ENCODE measurements around the gene LILRA1. TPM values are rescaled to one million over a fixed set of nuclear protein-coding genes. Genes with fewer than 3 reads are reported as not detected.
"Not testable (repeated sequence)": the region's sequence is repeated elsewhere in the genome, so short reads cannot be mapped to it uniquely, and the experiment has no call there.

The LILRA1 gene
- total RNA-seq, 1 donor from 2014 or later = not detected

GRCh38 chr19:54577334-54577733 lies 16.1 kb upstream of the LILRA1 start:
- Mint-ChIP-seq H3K4me1 (ENCODE audit: unreplicated experiment) (no peaks in the 10 kb centered on the region), H3K36me3 (ENCODE audit: unreplicated experiment) (no peaks in the 10 kb centered on the region), H3K4me3 (ENCODE audit: unreplicated experiment) (no peak overlapping the region), H3K27me3 (ENCODE audit: unreplicated experiment) (no peaks in the 10 kb centered on the region), H3K9me3 (ENCODE audit: unreplicated experiment) (peaks cover 20% of the 10 kb centered on the region), H3K27ac (ENCODE audit: unreplicated experiment) (no peak overlapping the region)
- DNase-seq (ENCODE audit: extremely low spot score, unreplicated experiment) = no peak
- TF ChIP-seq CTCF (IDR thresholded peaks at IDR 0.05) = no peak

GRCh38 chr19:54578268-54578667 lies 15.2 kb upstream of the LILRA1 start:
- not testable (repeated sequence) for H3K4me1 Mint-ChIP-seq (ENCODE audit: unreplicated experiment); H3K27me3 Mint-ChIP-seq (ENCODE audit: unreplicated experiment); H3K4me3 Mint-ChIP-seq (ENCODE audit: unreplicated experiment); H3K36me3 Mint-ChIP-seq (ENCODE audit: unreplicated experiment); H3K27ac Mint-ChIP-seq (ENCODE audit: unreplicated experiment); DNase-seq (ENCODE audit: extremely low spot score, unreplicated experiment)
- peaks cover 25% of the 10 kb centered on the region for H3K9me3 Mint-ChIP-seq (ENCODE audit: unreplicated experiment)

GRCh38 chr19:54586397-54586796 lies 7.0 kb upstream of the LILRA1 start:
- Mint-ChIP-seq H3K4me3 (ENCODE audit: unreplicated experiment) (no peak overlapping the region), H3K27ac (ENCODE audit: unreplicated experiment) (no peak overlapping the region), H3K36me3 (ENCODE audit: unreplicated experiment) (no peaks in the 10 kb centered on the region), H3K4me1 (ENCODE audit: unreplicated experiment) (no peaks in the 10 kb centered on the region), H3K27me3 (ENCODE audit: unreplicated experiment) (no peaks in the 10 kb centered on the region), H3K9me3 (ENCODE audit: unreplicated experiment) (peaks cover 59% of the 10 kb centered on the region)
- TF ChIP-seq CTCF (IDR thresholded peaks at IDR 0.05) = no peak
- DNase-seq (ENCODE audit: extremely low spot score, unreplicated experiment) = no peak

- peaks cover 62% of the 10 kb centered on the region for H3K9me3 Mint-ChIP-seq (ENCODE audit: unreplicated experiment)
- DNase-seq (ENCODE audit: extremely low spot score, unreplicated experiment) = no peak
- H3K4me3 Mint-ChIP-seq (ENCODE audit: unreplicated experiment) = no peak overlapping the region
- H3K4me1 Mint-ChIP-seq (ENCODE audit: unreplicated experiment) = no peaks in the 10 kb centered on the region
- H3K27me3 Mint-ChIP-seq (ENCODE audit: unreplicated experiment) = no peaks in the 10 kb centered on the region
- no peaks in the 10 kb centered on the region for H3K36me3 Mint-ChIP-seq (ENCODE audit: unreplicated experiment)
- no peak overlapping the region for H3K27ac Mint-ChIP-seq (ENCODE audit: unreplicated experiment)
- no peak for TF ChIP-seq CTCF (IDR thresholded peaks at IDR 0.05)
Measured at GRCh38 chr19:54587026-54587425, 6.4 kb upstream of the LILRA1 start.

GRCh38 chr19:54593931-54594626 lies 647 bp downstream of the LILRA1 start:
- not testable (repeated sequence) for H3K27ac Mint-ChIP-seq (ENCODE audit: unreplicated experiment); H3K36me3 Mint-ChIP-seq (ENCODE audit: unreplicated experiment); DNase-seq (ENCODE audit: extremely low spot score, unreplicated experiment); H3K27me3 Mint-ChIP-seq (ENCODE audit: unreplicated experiment); H3K4me3 Mint-ChIP-seq (ENCODE audit: unreplicated experiment); H3K4me1 Mint-ChIP-seq (ENCODE audit: unreplicated experiment)
- peaks cover 33% of the 10 kb centered on the region for H3K9me3 Mint-ChIP-seq (ENCODE audit: unreplicated experiment)

- Mint-ChIP-seq H3K9me3 (ENCODE audit: unreplicated experiment) (peaks cover 33% of the 10 kb centered on the region), H3K4me3 (ENCODE audit: unreplicated experiment) (no peak overlapping the region), H3K4me1 (ENCODE audit: unreplicated experiment) (no peaks in the 10 kb centered on the region), H3K27ac (ENCODE audit: unreplicated experiment) (no peak overlapping the region), H3K27me3 (ENCODE audit: unreplicated experiment) (no peaks in the 10 kb centered on the region), H3K36me3 (ENCODE audit: unreplicated experiment) (no peaks in the 10 kb centered on the region)
- no peak for DNase-seq (ENCODE audit: extremely low spot score, unreplicated experiment)
- no peak for TF ChIP-seq CTCF (IDR thresholded peaks at IDR 0.05)
Measured at GRCh38 chr19:54594737-54595136, 1.3 kb downstream of the LILRA1 start.

GRCh38 chr19:54595680-54596436 lies 2.4 kb downstream of the LILRA1 start:
- not testable (repeated sequence) for H3K4me1 Mint-ChIP-seq (ENCODE audit: unreplicated experiment); H3K27me3 Mint-ChIP-seq (ENCODE audit: unreplicated experiment); H3K27ac Mint-ChIP-seq (ENCODE audit: unreplicated experiment); H3K4me3 Mint-ChIP-seq (ENCODE audit: unreplicated experiment); DNase-seq (ENCODE audit: extremely low spot score, unreplicated experiment); H3K36me3 Mint-ChIP-seq (ENCODE audit: unreplicated experiment)
- peaks cover 27% of the 10 kb centered on the region for H3K9me3 Mint-ChIP-seq (ENCODE audit: unreplicated experiment)

Measured in osteocyte (in vitro differentiated cells).